ENCODE measurements around the gene RBM6. TPM values are rescaled to one million over a fixed set of nuclear protein-coding genes. Genes with fewer than 3 reads are reported as not detected.
"Not testable (repeated sequence)": the region's sequence is repeated elsewhere in the genome, so short reads cannot be mapped to it uniquely, and the experiment has no call there.

The RBM6 gene
- total and polyA plus RNA-seq, 7 experiments from 2014 or later = 29.6 to 208 (median 149) TPM

- intact Hi-C loops (cut with micrococcal nuclease) = no loop called here
- Mint-ChIP-seq H3K27me3 (no peaks in the 10 kb centered on the region), H3K4me1 (peaks cover 0 to 10% (median 4%) of the 10 kb centered on the region in 7 donors), H3K9me3 (no peaks in the 10 kb centered on the region), H3K4me3 (no peak overlapping the region), H3K36me3 (peaks cover 2 to 32% (median 14%) of the 10 kb centered on the region in 5 donors), H3K27ac (no peak overlapping the region)
- ChIA-PET POLR2A (no interaction called here), CTCF (interaction anchor here (0.7 kb wide), 1 partner anchor 166 kb away, joined by 3 read pairs; no protein-coding TSS in a partner anchor)
- DNase-seq = no peak
- Histone ChIP-seq H3K4me1 (ENCODE audit: control insufficient read depth in 2 of 2, insufficient read depth in 2 of 2, low read length in 2 of 2) (no peaks in the 10 kb centered on the region), H3K9me3 (ENCODE audit: control insufficient read depth in 2 of 3, low read length in 3 of 3) (no peaks in the 10 kb centered on the region), H3K27me3 (ENCODE audit: control insufficient read depth in 2 of 2, insufficient read depth in 2 of 2, low read length in 2 of 2) (no peaks in the 10 kb centered on the region), H3K4me3 (ENCODE audit: low read length) (no peak overlapping the region), H3K27ac (ENCODE audit: low read depth, low read length) (no peak overlapping the region), H3K36me3 (ENCODE audit: control insufficient read depth in 2 of 3, insufficient read depth in 3 of 3, low read length in 3 of 3) (peaks cover 0 to 38% (median 0%) of the 10 kb centered on the region in 3 experiments)
- no peak for ATAC-seq
These were observed 25.0 kb upstream of the RBM6 start for GRCh38 chr3:49914906-49915305.

GRCh38 chr3:49916686-49917085, 23.3 kb upstream of the RBM6 start:
- intact Hi-C loops (cut with micrococcal nuclease) = no loop called here
- Histone ChIP-seq H3K27me3 (ENCODE audit: control insufficient read depth in 2 of 2, insufficient read depth in 2 of 2, low read length in 2 of 2) (no peaks in the 10 kb centered on the region), H3K4me1 (ENCODE audit: control insufficient read depth in 2 of 2, insufficient read depth in 2 of 2, low read length in 2 of 2) (no peaks in the 10 kb centered on the region), H3K4me3 (ENCODE audit: low read length) (no peak overlapping the region), H3K36me3 (ENCODE audit: control insufficient read depth in 2 of 3, insufficient read depth in 3 of 3, low read length in 3 of 3) (peaks cover 0 to 21% (median 0%) of the 10 kb centered on the region in 3 experiments), H3K9me3 (ENCODE audit: control insufficient read depth in 2 of 3, low read length in 3 of 3) (no peaks in the 10 kb centered on the region), H3K27ac (ENCODE audit: low read depth, low read length) (no peak overlapping the region)
- Mint-ChIP-seq H3K36me3 (peaks cover 0 to 24% (median 9%) of the 10 kb centered on the region in 5 donors), H3K9me3 (no peaks in the 10 kb centered on the region), H3K27ac (peak overlapping the region in 1 of 9 donors; percentile 75), H3K4me1 (peaks cover 0 to 10% (median 7%) of the 10 kb centered on the region in 7 donors), H3K4me3 (no peak overlapping the region), H3K27me3 (no peaks in the 10 kb centered on the region)
- ChIA-PET CTCF (no interaction called here), POLR2A (no interaction called here)
- ATAC-seq (no peak), DNase-seq (no peak)

GRCh38 chr3:49917806-49918590, 22.0 kb upstream of the RBM6 start:
- peak; percentile 52 for ATAC-seq
- H3K9me3 ChIP-seq (ENCODE audit: control insufficient read depth in 2 of 3, low read length in 3 of 3); H3K4me3 ChIP-seq (ENCODE audit: low read length); H3K9me3 Mint-ChIP-seq; H3K36me3 ChIP-seq (ENCODE audit: control insufficient read depth in 2 of 3, insufficient read depth in 3 of 3, low read length in 3 of 3); H3K27me3 Mint-ChIP-seq; H3K27ac ChIP-seq (ENCODE audit: low read depth, low read length); DNase-seq; H3K4me3 Mint-ChIP-seq; H3K4me1 ChIP-seq (ENCODE audit: control insufficient read depth in 2 of 2, insufficient read depth in 2 of 2, low read length in 2 of 2); POLR2A ChIA-PET; H3K27me3 ChIP-seq (ENCODE audit: control insufficient read depth in 2 of 2, insufficient read depth in 2 of 2, low read length in 2 of 2); intact Hi-C loops (cut with micrococcal nuclease): not testable (repeated sequence)
- Mint-ChIP-seq H3K4me1 (peaks cover 0 to 10% (median 6%) of the 10 kb centered on the region in 7 donors), H3K27ac (peak overlapping the region in 2 of 9 donors; percentile 8 to 53), H3K36me3 (peaks cover 0 to 12% (median 2%) of the 10 kb centered on the region in 5 donors)
- CTCF ChIA-PET = interaction anchor here (0.6 kb wide), 1 partner anchor 9 kb away, joined by 3 read pairs; no protein-coding TSS in a partner anchor

GRCh38 chr3:49924683-49925082, 15.3 kb upstream of the RBM6 start:
- Mint-ChIP-seq H3K36me3 (peaks cover 0 to 15% (median 5%) of the 10 kb centered on the region in 5 donors), H3K9me3 (no peaks in the 10 kb centered on the region), H3K4me3 (no peak overlapping the region), H3K27ac (peak overlapping the region in 1 of 9 donors; percentile 56), H3K27me3 (no peaks in the 10 kb centered on the region), H3K4me1 (peaks cover 6 to 25% (median 21%) of the 10 kb centered on the region in 7 donors)
- H3K4me3 ChIP-seq (ENCODE audit: low read length) = no peak overlapping the region
- intact Hi-C loops (cut with micrococcal nuclease) = loop anchor here (5.0 kb wide), 2 partner anchors 202 to 252 kb away; partner anchors contain the start of genes APEH (in 1 of the 2) and GMPPB (in 1 of the 2)
- DNase-seq = no peak
- POLR2A ChIA-PET = interaction anchor here (0.7 kb wide), 2 partner anchors 324 to 375 kb away, joined by 3 to 6 read pairs; no protein-coding TSS in a partner anchor
- H3K4me1 ChIP-seq (ENCODE audit: control insufficient read depth in 2 of 2, insufficient read depth in 2 of 2, low read length in 2 of 2) = peaks cover 0 to 4% of the 10 kb centered on the region in 2 donors
- H3K27ac ChIP-seq (ENCODE audit: low read depth, low read length) = no peak overlapping the region
- H3K36me3 ChIP-seq (ENCODE audit: control insufficient read depth in 2 of 3, insufficient read depth in 3 of 3, low read length in 3 of 3) = peaks cover 0 to 9% (median 0%) of the 10 kb centered on the region in 3 experiments
- CTCF ChIA-PET = interaction anchor here (1.1 to 1.2 kb wide), 2 partner anchors 8 to 85 kb away, joined by 5 to 7 read pairs; no protein-coding TSS in a partner anchor
- no peak for ATAC-seq
- H3K9me3 ChIP-seq (ENCODE audit: control insufficient read depth in 2 of 3, low read length in 3 of 3) = no peaks in the 10 kb centered on the region
- no peaks in the 10 kb centered on the region for H3K27me3 ChIP-seq (ENCODE audit: control insufficient read depth in 2 of 2, insufficient read depth in 2 of 2, low read length in 2 of 2)

GRCh38 chr3:49925485-49925884, 14.5 kb upstream of the RBM6 start:
- Mint-ChIP-seq H3K36me3 (peaks cover 0 to 10% (median 3%) of the 10 kb centered on the region in 5 donors), H3K4me1 (peaks cover 6 to 28% (median 24%) of the 10 kb centered on the region in 7 donors), H3K27me3 (no peaks in the 10 kb centered on the region), H3K9me3 (no peaks in the 10 kb centered on the region), H3K4me3 (no peak overlapping the region), H3K27ac (peak overlapping the region in 1 of 9 donors; percentile 26)
- Histone ChIP-seq H3K27ac (ENCODE audit: low read depth, low read length) (no peak overlapping the region), H3K9me3 (ENCODE audit: control insufficient read depth in 2 of 3, low read length in 3 of 3) (no peaks in the 10 kb centered on the region), H3K4me3 (ENCODE audit: low read length) (no peak overlapping the region), H3K27me3 (ENCODE audit: control insufficient read depth in 2 of 2, insufficient read depth in 2 of 2, low read length in 2 of 2) (no peaks in the 10 kb centered on the region), H3K4me1 (ENCODE audit: control insufficient read depth in 2 of 2, insufficient read depth in 2 of 2, low read length in 2 of 2) (peaks cover 6 to 12% of the 10 kb centered on the region in 2 donors), H3K36me3 (ENCODE audit: control insufficient read depth in 2 of 3, insufficient read depth in 3 of 3, low read length in 3 of 3) (peaks cover 0 to 11% (median 0%) of the 10 kb centered on the region in 3 experiments)
- intact Hi-C loops (cut with micrococcal nuclease) = loop anchor here (5.0 kb wide), 2 partner anchors 203 to 253 kb away; partner anchors contain the start of genes APEH (in 1 of the 2) and GMPPB (in 1 of the 2)
- CTCF ChIA-PET = interaction anchor here (1.1 kb wide), 1 partner anchor 86 kb away, joined by 5 read pairs; no protein-coding TSS in a partner anchor
- no peak for ATAC-seq
- DNase-seq = no peak
- POLR2A ChIA-PET = interaction anchor here (0.7 kb wide), 1 partner anchor 324 kb away, joined by 3 read pairs; no protein-coding TSS in a partner anchor

GRCh38 chr3:49926117-49926728, 13.7 kb upstream of the RBM6 start:
- no peak overlapping the region for H3K27ac ChIP-seq (ENCODE audit: low read depth, low read length)
- ChIA-PET POLR2A (no interaction called here), CTCF (no interaction called here)
- no peaks in the 10 kb centered on the region for H3K9me3 ChIP-seq (ENCODE audit: control insufficient read depth in 2 of 3, low read length in 3 of 3)
- ATAC-seq = no peak
- intact Hi-C loops (cut with micrococcal nuclease) = loop anchor here (5.0 kb wide), 2 partner anchors 204 to 254 kb away; partner anchors contain the start of genes APEH (in 1 of the 2) and GMPPB (in 1 of the 2)
- Mint-ChIP-seq H3K4me3 (no peak overlapping the region), H3K27ac (peak overlapping the region in 4 of 9 donors; percentile 5 to 35 (median 24)), H3K36me3 (peaks cover 0 to 10% (median 3%) of the 10 kb centered on the region in 5 donors), H3K9me3 (no peaks in the 10 kb centered on the region), H3K4me1 (peaks cover 6 to 34% (median 29%) of the 10 kb centered on the region in 7 donors), H3K27me3 (no peaks in the 10 kb centered on the region)
- peaks cover 0 to 11% (median 0%) of the 10 kb centered on the region in 3 experiments for H3K36me3 ChIP-seq (ENCODE audit: control insufficient read depth in 2 of 3, insufficient read depth in 3 of 3, low read length in 3 of 3)
- DNase-seq = no peak
- H3K4me3 ChIP-seq (ENCODE audit: low read length) = no peak overlapping the region
- H3K4me1 ChIP-seq (ENCODE audit: control insufficient read depth in 2 of 2, insufficient read depth in 2 of 2, low read length in 2 of 2) = peaks cover 6 to 13% of the 10 kb centered on the region in 2 donors
- H3K27me3 ChIP-seq (ENCODE audit: control insufficient read depth in 2 of 2, insufficient read depth in 2 of 2, low read length in 2 of 2) = no peaks in the 10 kb centered on the region
